GM12878 (cell line): ENCODE results near the gene WWOX. TPM values are rescaled to one million over a fixed set of nuclear protein-coding genes. Genes with fewer than 3 reads are reported as not detected.

Experiments used
- ATAC-seq: fragments of 200-7000 bp; cut with Tn5 transposase; 3 replicates; pipeline ENCODE4 v1.9.1; 2020; ENCODE audit warnings: mild to moderate bottlenecking, moderate library complexity
- BruUV-seq: library from RNA; stranded (reverse); fragments of 400-500 nt; replicated peaks from 2 replicates; lab custom pipeline; 2021; lab: Mats Ljungman, UMichigan
- CTCF ChIA-PET: fragments of 300-600 bp; sonication (Branson Sonifier 250); formaldehyde crosslinking; extraction: SDS; loops from one replicate; lab custom pipeline; 2021; ENCODE audit warnings: inconsistent platforms; lab: Yijun Ruan, JAX
- POLR2A ChIA-PET: fragments of 350-600 bp; formaldehyde crosslinking; extraction: SDS; loops from one replicate; lab custom pipeline; 2021; ENCODE audit warnings: inconsistent platforms; lab: Charles Lee
- RAD21 ChIA-PET: fragments of 300-600 bp; sonication (Branson Sonifier 250); formaldehyde crosslinking; loops from one replicate; lab custom pipeline; 2023; ENCODE audit warnings: antibody characterized with exemption; ENCODE audit not compliant: unreplicated experiment; lab: Charles Lee
- SMC1A ChIA-PET: fragments of 300-600 bp; sonication (Branson Sonifier 250); formaldehyde crosslinking; loops from one replicate; lab custom pipeline; 2023; ENCODE audit not compliant: unreplicated experiment, uncharacterized antibody; lab: Charles Lee
- DNase-seq: peaks from one replicate; pipeline ENCODE4 v3.0.0-alpha.2; 2011; ENCODE audit warnings: low read depth, low spot score
- FAIRE-seq: peaks from 3 replicates; lab custom pipeline; 2011; peaks lifted over from hg19 to GRCh38; lab: Jason Lieb, UNC
- H2AFZ ChIP-seq: 2 replicates; pipeline ENCODE4 v1.6.0; 2011; ENCODE audit warnings: low read depth, low read length, control low read depth; ENCODE audit not compliant: control insufficient read depth
- H3K27ac ChIP-seq: 2 replicates; pipeline ENCODE4 v1.5.1; 2011; ENCODE audit warnings: control low read depth; ENCODE audit not compliant: control insufficient read depth, insufficient read depth
- H3K27me3 ChIP-seq, 2 experiments: replicated peaks in 1 of 2; 2 replicates each; pipeline versions ENCODE4 v1.6.0 to v1.6.1; 2011; ENCODE audit warnings: low read length in 1 of 2; ENCODE audit not compliant: control insufficient read depth in 2 of 2, insufficient read depth in 2 of 2
- H3K36me3 ChIP-seq, 2 experiments: 2 replicates each; pipeline ENCODE4 v1.5.1; 2011; ENCODE audit warnings: low read length in 1 of 2; ENCODE audit not compliant: control insufficient read depth in 2 of 2, insufficient read depth in 2 of 2
- H3K4me1 ChIP-seq: 2 replicates; pipeline ENCODE4 v1.6.1; 2011; ENCODE audit warnings: mild to moderate bottlenecking, low read length, moderate library complexity, mixed read lengths; ENCODE audit not compliant: control insufficient read depth, insufficient read depth
- H3K4me2 ChIP-seq: 2 replicates; pipeline ENCODE4 v1.6.0; 2011; ENCODE audit warnings: control low read depth; ENCODE audit not compliant: control insufficient read depth, insufficient read depth
- H3K4me3 ChIP-seq: fragments of 200-600 bp; sonication (generic); 2 replicates; pipeline ENCODE4 v1.5.1; 2016
- H3K79me2 ChIP-seq: 2 replicates; pipeline ENCODE4 v1.6.0; 2011; ENCODE audit warnings: low read length; ENCODE audit not compliant: control insufficient read depth, insufficient read depth
- H3K9ac ChIP-seq: 2 replicates; pipeline ENCODE4 v1.8.0; 2011; ENCODE audit warnings: low read length, control low read depth, mixed read lengths; ENCODE audit not compliant: control insufficient read depth, insufficient read depth
- H3K9me3 ChIP-seq: replicated peaks from 3 replicates; pipeline ENCODE4 v1.5.1; 2011; ENCODE audit warnings: mild to moderate bottlenecking, low read length; ENCODE audit not compliant: control insufficient read depth, insufficient read depth
- H4K20me1 ChIP-seq: 2 replicates; pipeline ENCODE4 v1.6.0; 2011; ENCODE audit not compliant: control insufficient read depth, insufficient read depth
- CBX5 ChIP-seq: sonication (generic); IDR thresholded peaks from 2 replicates; pipeline ENCODE4 v1.6.1; 2016; ENCODE audit warnings: low read depth, moderate library complexity, mild to moderate bottlenecking, inconsistent platforms
- PAX5 ChIP-seq: IDR thresholded peaks from 2 replicates; pipeline ENCODE4 v1.6.1; 2011; ENCODE audit warnings: low read depth, low read length, borderline replicate concordance
- SPI1 ChIP-seq: IDR thresholded peaks from 2 replicates; pipeline ENCODE4 v1.6.1; 2011; ENCODE audit warnings: low read depth, mild to moderate bottlenecking, low read length, moderate library complexity, borderline replicate concordance; ENCODE audit not compliant: insufficient read depth
- YBX1 ChIP-seq: fragments of 450-650 bp; IDR thresholded peaks from 2 replicates; pipeline ENCODE4 v1.6.1; 2016; ENCODE audit warnings: antibody characterized with exemption
- ZNF592 ChIP-seq: fragments of 450-650 bp; IDR thresholded peaks from 2 replicates; pipeline ENCODE4 v1.6.1; 2017; ENCODE audit warnings: mild to moderate bottlenecking, moderate library complexity
- WGBS: methylation state at CpG from one replicate; pipeline ENCODE4 v1.1.6; 2016; ENCODE audit warnings: low lambda C conversion rate; ENCODE audit not compliant: insufficient replicate concordance, insufficient coverage; ENCODE audit errors: missing lambda C conversion rate; 5-methylcytosine and 5-hydroxymethylcytosine counted together
- in situ Hi-C: fragments of 300-500 bp; cut with MboI; formaldehyde crosslinking; loops from 9 replicates; pipeline ENCODE4 v1.14.3; 2018; ENCODE audit warnings: mixed read lengths
- intact Hi-C: fragments of 100-400 bp; cut with micrococcal nuclease; formaldehyde crosslinking; loops from one replicate; pipeline ENCODE4 v1.14.2; 2022; ENCODE audit not compliant: unreplicated experiment
- polyA plus RNA-seq, 11 experiments: library from polyadenylated mRNA; depleted of rRNA in 4 of 11; unstranded in 6 of 11; stranded (reverse) in 5 of 11; fragments of >200 nt; fragmentation: Nextera tagmentation in 4 of 11; fragmentation: Illumina TruSeq in 1 of 11; extraction: Ambion mirVana in 4 of 11; extraction: Trizol in 1 of 11; gene quantifications; 1 replicate in 1 of 11; 2 replicates in 10 of 11; pipeline versions ENCODE4 v1.2.1 to v1.2.3, GENCODE V29; 2011 to 2016; ENCODE audit warnings: inconsistent platforms in 2 of 11, missing spikeins in 2 of 11, low read depth in 1 of 11
- total RNA-seq, 4 experiments: library from RNA; depleted of rRNA in 3 of 4; stranded (reverse); fragments of >200 nt in 3 of 4; fragmentation: Illumina TruSeq in 1 of 4; extraction: Trizol in 1 of 4; gene quantifications; 2 replicates each; pipeline versions ENCODE4 v1.2.1 to v1.2.3, GENCODE V29; 2013 to 2021

Gene WWOX
- total and polyA plus RNA-seq, 10 of the 15 experiments (the other 5 are each of a cell fraction or from before 2014, with no cell fraction given), result 2.8 to 24.4 (median 17.8) TPM

GRCh38 chr16:78102122-78102660, 2.7 kb downstream of the WWOX start:
- no peak overlapping the region for H2AFZ ChIP-seq
- intact Hi-C loops, result no loop called here
- H3K27me3 ChIP-seq, result no peaks in the 10 kb centered on the region
- H3K79me2 ChIP-seq, result peaks cover 4% of the 10 kb centered on the region
- no peaks in the 10 kb centered on the region for H3K9me3 ChIP-seq
- ChIA-PET CTCF (interaction anchor here (1.0 to 1.2 kb wide), 3 partner anchors 9 to 99 kb away, joined by 3 read pairs; no protein-coding TSS in a partner anchor), POLR2A (no interaction called here), RAD21 (interaction anchor here (0.9 kb wide), 1 partner anchor 428 kb away, joined by 3 read pairs; no protein-coding TSS in a partner anchor), SMC1A (no interaction called here)
- BruUV-seq, result no TSS peak
- no peak overlapping the region for H3K9ac ChIP-seq
- H3K4me2 ChIP-seq, result no peak overlapping the region
- DNase-seq (no peak), ATAC-seq (no peak), FAIRE-seq (no peak)
- H4K20me1 ChIP-seq, result no peaks in the 10 kb centered on the region
- H3K36me3 ChIP-seq, result no peaks in the 10 kb centered on the region
- WGBS, result 100% methylated on average over 5 of the region's 5 CpGs
- H3K4me1 ChIP-seq, result peaks cover 10% of the 10 kb centered on the region; the same call in 1 of the 2 replicates
- H3K27ac ChIP-seq, result no peak overlapping the region
- H3K4me3 ChIP-seq, result no peak overlapping the region
- in situ Hi-C loops, result no loop called here
- TF ChIP-seq YBX1 (no peak), PAX5 (no peak), CBX5 (no peak), ZNF592 (no peak), SPI1 (no peak)
